Lower leg skin (tissue), 3 donors: ENCODE results near the gene ADAM8.

Experiments
- POLR2A ChIP-seq, 2 donors: fragments of 450-650 bp; IDR thresholded peaks; one replicate each; pipeline ENCODE4 v1.6.1; 2016 to 2017; ENCODE audit warnings: antibody characterized with exemption in 2 of 2, mild to moderate bottlenecking in 1 of 2, moderate library complexity in 1 of 2
- TF ChIP-seq, protein P1 (sequence below), 3 donors: fragments of 450-650 bp; IDR thresholded peaks; one replicate each; pipeline ENCODE4 v1.5.1; 2016; ENCODE audit warnings: antibody characterized with exemption in 3 of 3, mild to moderate bottlenecking in 3 of 3, moderate library complexity in 2 of 3

DNA sequence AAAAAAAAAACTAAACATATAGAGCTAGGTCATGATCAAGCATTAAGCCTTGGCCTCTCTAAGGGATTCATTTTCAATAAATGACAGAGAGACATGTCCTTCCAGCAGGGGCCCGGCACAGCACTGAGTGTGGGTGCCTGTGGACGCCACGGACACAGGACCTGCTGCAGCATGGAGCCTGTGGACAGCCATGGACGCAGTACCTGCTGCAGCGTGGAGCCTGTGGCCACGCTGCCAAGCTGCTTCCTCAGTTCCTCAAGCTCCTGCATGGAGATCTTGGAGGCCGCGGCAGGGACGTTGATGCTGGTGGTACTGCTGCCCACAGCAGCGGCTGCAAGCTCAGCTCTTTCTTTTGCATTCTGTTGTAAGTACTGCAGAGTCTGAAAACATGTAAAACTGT lies 22.6 kb upstream of the ADAM8 start:
- TF ChIP-seq, protein P1, sequence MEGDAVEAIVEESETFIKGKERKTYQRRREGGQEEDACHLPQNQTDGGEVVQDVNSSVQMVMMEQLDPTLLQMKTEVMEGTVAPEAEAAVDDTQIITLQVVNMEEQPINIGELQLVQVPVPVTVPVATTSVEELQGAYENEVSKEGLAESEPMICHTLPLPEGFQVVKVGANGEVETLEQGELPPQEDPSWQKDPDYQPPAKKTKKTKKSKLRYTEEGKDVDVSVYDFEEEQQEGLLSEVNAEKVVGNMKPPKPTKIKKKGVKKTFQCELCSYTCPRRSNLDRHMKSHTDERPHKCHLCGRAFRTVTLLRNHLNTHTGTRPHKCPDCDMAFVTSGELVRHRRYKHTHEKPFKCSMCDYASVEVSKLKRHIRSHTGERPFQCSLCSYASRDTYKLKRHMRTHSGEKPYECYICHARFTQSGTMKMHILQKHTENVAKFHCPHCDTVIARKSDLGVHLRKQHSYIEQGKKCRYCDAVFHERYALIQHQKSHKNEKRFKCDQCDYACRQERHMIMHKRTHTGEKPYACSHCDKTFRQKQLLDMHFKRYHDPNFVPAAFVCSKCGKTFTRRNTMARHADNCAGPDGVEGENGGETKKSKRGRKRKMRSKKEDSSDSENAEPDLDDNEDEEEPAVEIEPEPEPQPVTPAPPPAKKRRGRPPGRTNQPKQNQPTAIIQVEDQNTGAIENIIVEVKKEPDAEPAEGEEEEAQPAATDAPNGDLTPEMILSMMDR (IDR thresholded peaks at IDR 0.05), result no peak
- TF ChIP-seq POLR2A (IDR thresholded peaks at IDR 0.05), result no peak
